ENCODE data around the gene OCRL. TPM values are rescaled to one million over a fixed set of nuclear protein-coding genes. Genes with fewer than 3 reads are reported as not detected.

Gene OCRL
- total and polyA plus RNA-seq, 2 of the 13 experiments (the other 11 are each of a cell fraction or from before 2014, with no cell fraction given): 13.4 to 32.0 TPM

DNA sequence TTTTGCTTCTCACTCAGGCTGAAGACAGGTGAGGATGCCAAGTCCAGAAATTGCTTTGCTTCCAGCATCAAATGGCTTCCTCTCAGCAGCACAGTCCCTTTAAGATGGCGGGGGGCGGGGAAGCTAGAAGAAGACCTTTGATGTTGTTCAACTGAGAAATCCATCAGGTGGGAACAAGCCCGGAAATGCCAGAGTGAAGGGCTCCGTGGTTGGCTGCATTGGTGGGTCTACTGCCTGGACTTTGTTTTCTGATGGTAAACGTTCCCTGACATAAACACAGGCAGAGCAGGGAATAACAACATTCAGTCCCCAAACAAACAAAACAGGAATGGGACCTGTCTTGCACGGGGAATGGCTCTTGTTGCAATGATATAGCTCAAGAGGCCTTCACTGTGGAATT, 77.4 kb downstream of the OCRL start:
- TF ChIP-seq BCL6 (CRISPR knock-in tag; IDR thresholded peaks at IDR 0.05) (no peak), SP5 (CRISPR knock-in tag; IDR thresholded peaks at IDR 0.05; ENCODE audit: borderline replicate concordance, low read depth) (0 out of 2 replicates have a peak, but pooled peaks have one; percentile 16), GABPA (IDR thresholded peaks at IDR 0.05; ENCODE audit: low read depth, low read length) (no peak), GABPA (CRISPR knock-in tag; IDR thresholded peaks at IDR 0.05; ENCODE audit: low read depth) (peak; percentile 54; the same call in 1 of the 2 replicates), SETDB1 (CRISPR knock-in tag; IDR thresholded peaks at IDR 0.05; ENCODE audit: borderline replicate concordance) (no peak), TCF7 (IDR thresholded peaks at IDR 0.05; ENCODE audit: low read depth) (peak; percentile 24; the same call in 1 of the 2 replicates), ZNF670 (CRISPR knock-in tag; IDR thresholded peaks at IDR 0.05; ENCODE audit: borderline replicate concordance) (no peak), FOXP1 (IDR thresholded peaks at IDR 0.05) (no peak), FOXP1 (CRISPR knock-in tag; IDR thresholded peaks at IDR 0.05) (peak; percentile 50), ZBTB1 (CRISPR knock-in tag; IDR thresholded peaks at IDR 0.05; ENCODE audit: borderline replicate concordance) (no peak), ZFP91 (CRISPR knock-in tag; IDR thresholded peaks at IDR 0.05; ENCODE audit: borderline replicate concordance) (peak; percentile 43; the same call in 1 of the 2 replicates)
- TF ChIP-seq, protein P1, sequence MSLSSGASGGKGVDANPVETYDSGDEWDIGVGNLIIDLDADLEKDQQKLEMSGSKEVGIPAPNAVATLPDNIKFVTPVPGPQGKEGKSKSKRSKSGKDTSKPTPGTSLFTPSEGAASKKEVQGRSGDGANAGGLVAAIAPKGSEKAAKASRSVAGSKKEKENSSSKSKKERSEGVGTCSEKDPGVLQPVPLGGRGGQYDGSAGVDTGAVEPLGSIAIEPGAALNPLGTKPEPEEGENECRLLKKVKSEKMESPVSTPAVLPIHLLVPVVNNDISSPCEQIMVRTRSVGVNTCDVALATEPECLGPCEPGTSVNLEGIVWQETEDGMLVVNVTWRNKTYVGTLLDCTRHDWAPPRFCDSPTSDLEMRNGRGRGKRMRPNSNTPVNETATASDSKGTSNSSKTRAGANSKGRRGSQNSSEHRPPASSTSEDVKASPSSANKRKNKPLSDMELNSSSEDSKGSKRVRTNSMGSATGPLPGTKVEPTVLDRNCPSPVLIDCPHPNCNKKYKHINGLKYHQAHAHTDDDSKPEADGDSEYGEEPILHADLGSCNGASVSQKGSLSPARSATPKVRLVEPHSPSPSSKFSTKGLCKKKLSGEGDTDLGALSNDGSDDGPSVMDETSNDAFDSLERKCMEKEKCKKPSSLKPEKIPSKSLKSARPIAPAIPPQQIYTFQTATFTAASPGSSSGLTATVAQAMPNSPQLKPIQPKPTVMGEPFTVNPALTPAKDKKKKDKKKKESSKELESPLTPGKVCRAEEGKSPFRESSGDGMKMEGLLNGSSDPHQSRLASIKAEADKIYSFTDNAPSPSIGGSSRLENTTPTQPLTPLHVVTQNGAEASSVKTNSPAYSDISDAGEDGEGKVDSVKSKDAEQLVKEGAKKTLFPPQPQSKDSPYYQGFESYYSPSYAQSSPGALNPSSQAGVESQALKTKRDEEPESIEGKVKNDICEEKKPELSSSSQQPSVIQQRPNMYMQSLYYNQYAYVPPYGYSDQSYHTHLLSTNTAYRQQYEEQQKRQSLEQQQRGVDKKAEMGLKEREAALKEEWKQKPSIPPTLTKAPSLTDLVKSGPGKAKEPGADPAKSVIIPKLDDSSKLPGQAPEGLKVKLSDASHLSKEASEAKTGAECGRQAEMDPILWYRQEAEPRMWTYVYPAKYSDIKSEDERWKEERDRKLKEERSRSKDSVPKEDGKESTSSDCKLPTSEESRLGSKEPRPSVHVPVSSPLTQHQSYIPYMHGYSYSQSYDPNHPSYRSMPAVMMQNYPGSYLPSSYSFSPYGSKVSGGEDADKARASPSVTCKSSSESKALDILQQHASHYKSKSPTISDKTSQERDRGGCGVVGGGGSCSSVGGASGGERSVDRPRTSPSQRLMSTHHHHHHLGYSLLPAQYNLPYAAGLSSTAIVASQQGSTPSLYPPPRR (CRISPR knock-in tag; IDR thresholded peaks at IDR 0.05; ENCODE audit: borderline replicate concordance): no peak
- 21% methylated on average over 4 of the region's 6 CpGs for WGBS (ENCODE audit: low lambda C conversion rate)
- in situ Hi-C loops (cut with HindIII; ENCODE audit: extremely low pct_ligation_motif_present, low pct_unique_long_range_greater_than_20kb) (loop anchor here (25.0 kb wide), 1 partner anchor 445 kb away; no protein-coding TSS in a partner anchor), intact Hi-C loops (cut with micrococcal nuclease; ENCODE audit: unreplicated experiment) (no loop called here)
- Histone ChIP-seq H3K4me3 (replicated peaks in 1 of 3; ENCODE audit: insufficient read depth in 1 of 3, low read depth in 2 of 3, low read length in 3 of 3) (no peak overlapping the region), H3K27me3 (ENCODE audit: control insufficient read depth in 1 of 2, insufficient read depth in 2 of 2, low read length in 2 of 2) (no peaks in the 10 kb centered on the region), H3K9me3 (ENCODE audit: low read length) (no peaks in the 10 kb centered on the region), H3K9ac (ENCODE audit: insufficient read depth, low read depth, low read length) (no peak overlapping the region), H3K27ac (ENCODE audit: extremely low read length, insufficient read depth, low read length) (no peak overlapping the region), H3K36me3 (replicated peaks in 1 of 2; ENCODE audit: control insufficient read depth in 1 of 2, insufficient read depth in 2 of 2, low read length in 2 of 2) (no peaks in the 10 kb centered on the region), H2AFZ (ENCODE audit: low read length) (peak overlapping the region; percentile 54), H3K4me2 (ENCODE audit: low read depth, low read length) (peak overlapping the region; percentile 39), H4K20me1 (ENCODE audit: insufficient read depth, low read length) (no peaks in the 10 kb centered on the region), H3K4me1 (ENCODE audit: insufficient read depth, low read length) (peaks cover 16% of the 10 kb centered on the region), H3K79me2 (ENCODE audit: insufficient read depth, low read length) (no peaks in the 10 kb centered on the region)
- no TSS peak for BruUV-seq (replicated peaks)
- ATAC-seq: peak; percentile 61
- POLR2A ChIA-PET: no interaction called here
- CTCF ChIA-PET (ENCODE audit: low intra/inter-chr PET ratio, low total read pairs): no interaction called here
- peak; percentile 3 for DNase-seq (ENCODE audit: low spot score)
- FAIRE-seq: no peak

Measured in HepG2 (cell line).